IMR-90 (cell line): ENCODE results near the gene NXPH3. TPM values are rescaled to one million over a fixed set of nuclear protein-coding genes. Genes with fewer than 3 reads are reported as not detected.

Source experiments
- ATAC-seq: fragments of 200-7000 bp; cut with Tn5 transposase; 2 replicates; pipeline ENCODE4 v1.9.1; 2020; ENCODE audit warnings: low read depth, mild to moderate bottlenecking, moderate library complexity
- BruUV-seq: library from RNA; stranded (reverse); fragments of 400-500 nt; replicated peaks from 2 replicates; lab custom pipeline; 2021; lab: Mats Ljungman, UMichigan
- CTCF ChIA-PET: fragments of 300-600 bp; formaldehyde crosslinking; extraction: SDS; loops from one replicate; lab custom pipeline; 2021; ENCODE audit warnings: antibody characterized with exemption; lab: Yijun Ruan, JAX
- POLR2A ChIA-PET: fragments of 300-600 bp; sonication (Branson Sonifier 250); formaldehyde crosslinking; loops from one replicate; lab custom pipeline; 2022; ENCODE audit warnings: antibody characterized with exemption; ENCODE audit not compliant: unreplicated experiment; lab: Charles Lee
- DNase-seq: peaks from one replicate; pipeline ENCODE4 v3.0.0; 2013
- H2AFZ ChIP-seq: replicated peaks from 2 replicates; pipeline ENCODE3; 2013; ENCODE audit warnings: low read length, mild to moderate bottlenecking; ENCODE audit not compliant: poor library complexity
- H2AK5ac ChIP-seq: 2 replicates; pipeline ENCODE4 v1.6.1; 2013; ENCODE audit warnings: low read depth, low read length, inconsistent platforms
- H2AK9ac ChIP-seq: replicated peaks from 2 replicates; pipeline ENCODE3; 2013; ENCODE audit warnings: mild to moderate bottlenecking, low read depth, low read length, moderate library complexity; ENCODE audit not compliant: poor library complexity
- H2BK120ac ChIP-seq: 2 replicates; pipeline ENCODE4 v1.6.1; 2013; ENCODE audit warnings: low read depth, low read length, inconsistent platforms
- H2BK15ac ChIP-seq: 3 replicates; pipeline ENCODE4 v1.6.1; 2013; ENCODE audit warnings: low read depth, low read length, inconsistent platforms
- H2BK20ac ChIP-seq: 2 replicates; pipeline ENCODE4 v1.6.1; 2013; ENCODE audit warnings: low read depth, mild to moderate bottlenecking, inconsistent platforms, low read length, moderate library complexity
- H2BK5ac ChIP-seq: 2 replicates; pipeline ENCODE4 v1.6.1; 2013; ENCODE audit warnings: mild to moderate bottlenecking, low read depth, low read length, inconsistent platforms; ENCODE audit not compliant: poor library complexity, severe bottlenecking
- H3K14ac ChIP-seq: replicated peaks from 2 replicates; pipeline ENCODE4 v1.6.1; 2013; ENCODE audit warnings: low read depth, low read length, inconsistent platforms
- H3K18ac ChIP-seq: 2 replicates; pipeline ENCODE4 v1.6.1; 2013; ENCODE audit warnings: low read depth, low read length, control low read depth
- H3K23ac ChIP-seq: 2 replicates; pipeline ENCODE4 v1.6.1; 2013; ENCODE audit warnings: low read depth, low read length, inconsistent platforms
- H3K27ac ChIP-seq: 2 replicates; pipeline ENCODE4 v1.5.1; 2013; ENCODE audit warnings: mild to moderate bottlenecking, control low read depth, low read length; ENCODE audit not compliant: insufficient read depth
- H3K27me3 ChIP-seq: 2 replicates; pipeline ENCODE4 v1.6.1; 2013; ENCODE audit warnings: low read length; ENCODE audit not compliant: control insufficient read depth, insufficient read depth
- H3K36me3 ChIP-seq: 2 replicates; pipeline ENCODE4 v1.6.1; 2013; ENCODE audit warnings: low read length, mixed read lengths; ENCODE audit not compliant: control insufficient read depth, insufficient read depth
- H3K4ac ChIP-seq: 2 replicates; pipeline ENCODE4 v1.6.1; 2013; ENCODE audit warnings: low read depth, low read length, inconsistent platforms
- H3K4me1 ChIP-seq: 2 replicates; pipeline ENCODE4 v1.6.1; 2013; ENCODE audit warnings: low read length, mixed read lengths; ENCODE audit not compliant: control insufficient read depth, insufficient read depth
- H3K4me2 ChIP-seq: 2 replicates; pipeline ENCODE4 v1.6.1; 2013; ENCODE audit warnings: low read depth, mild to moderate bottlenecking, control low read depth, low read length, moderate library complexity
- H3K4me3 ChIP-seq: 2 replicates; pipeline ENCODE4 v1.5.1; 2013; ENCODE audit warnings: low read depth, mild to moderate bottlenecking, control low read depth, low read length, moderate library complexity; ENCODE audit not compliant: insufficient read depth
- H3K56ac ChIP-seq: 2 replicates; pipeline ENCODE4 v1.6.1; 2013; ENCODE audit warnings: low read length, inconsistent platforms; ENCODE audit not compliant: insufficient read depth; ENCODE audit errors: extremely low read depth
- H3K79me1 ChIP-seq, 2 experiments: 2 replicates each; pipeline ENCODE4 v1.6.1; 2013; ENCODE audit warnings: low read length in 2 of 2, inconsistent platforms in 1 of 2, low read depth in 1 of 2
- H3K9ac ChIP-seq: 2 replicates; pipeline ENCODE4 v1.6.1; 2013; ENCODE audit warnings: low read depth, low read length, control low read depth
- H3K9me1 ChIP-seq: 2 replicates; pipeline ENCODE4 v1.6.1; 2013; ENCODE audit warnings: low read length, inconsistent platforms; ENCODE audit not compliant: insufficient read depth
- H3K9me3 ChIP-seq: 2 replicates; pipeline ENCODE4 v1.6.1; 2013; ENCODE audit warnings: low read length; ENCODE audit not compliant: control insufficient read depth, insufficient read depth
- H4K20me1 ChIP-seq: 2 replicates; pipeline ENCODE4 v1.6.1; 2013; ENCODE audit warnings: low read length, inconsistent platforms; ENCODE audit not compliant: insufficient read depth
- H4K5ac ChIP-seq: 2 replicates; pipeline ENCODE4 v1.6.1; 2013; ENCODE audit warnings: mild to moderate bottlenecking, low read depth, low read length, control low read depth
- H4K8ac ChIP-seq, 2 experiments: 2 replicates each; pipeline ENCODE4 v1.6.1; 2013; ENCODE audit warnings: low read depth in 2 of 2, low read length in 2 of 2, control low read depth in 1 of 2, inconsistent platforms in 1 of 2
- H4K91ac ChIP-seq: 2 replicates; pipeline ENCODE4 v1.6.1; 2013; ENCODE audit warnings: low read depth, low read length, inconsistent platforms; ENCODE audit not compliant: insufficient read depth
- CEBPB ChIP-seq: IDR thresholded peaks from 2 replicates; pipeline ENCODE4 v1.6.1; 2012; ENCODE audit warnings: low read depth, low read length, improper control_type of control experiment
- WGBS, 2 experiments: methylation state at CpG; one replicate each; pipeline versions ENCODE4 v1.1.5 to v1.1.7; 2013; ENCODE audit warnings: missing lambda C conversion rate in 2 of 2; ENCODE audit not compliant: insufficient read length in 1 of 2; ENCODE audit errors: extremely low coverage in 2 of 2; 5-methylcytosine and 5-hydroxymethylcytosine counted together
- dilution Hi-C: fragments of 300-500 bp; cut with HindIII; formaldehyde crosslinking; loops from one replicate; pipeline ENCODE4 v1.14.3; 2018; ENCODE audit warnings: low sequenced_read_pairs; ENCODE audit not compliant: unreplicated experiment
- in situ Hi-C: fragments of 300-500 bp; cut with MboI; formaldehyde crosslinking; loops from 3 replicates; pipeline ENCODE4 v1.14.3; 2019; ENCODE audit warnings: low sequenced_read_pairs, inconsistent platforms, mixed read lengths
- intact Hi-C: fragments of 100-400 bp; cut with micrococcal nuclease; formaldehyde crosslinking; loops from 2 replicates; pipeline ENCODE4 v1.10.0; 2022
- polyA plus RNA-seq, 3 experiments: library from polyadenylated mRNA; depleted of rRNA; stranded (reverse); fragments of >200 nt; gene quantifications; 2 replicates each; pipeline ENCODE4 v1.2.3, GENCODE V29; 2012; ENCODE audit warnings: low replicate concordance in 1 of 3
- total RNA-seq: library from RNA; depleted of rRNA; stranded (reverse); fragments of >200 nt; gene quantifications from 2 replicates; pipeline ENCODE4 v1.2.3, GENCODE V29; 2012
- TF ChIP-seq, protein P1 (sequence below): fragments of 150-350 bp; IDR thresholded peaks from 2 replicates; pipeline ENCODE4 v1.6.1; 2016; ENCODE audit warnings: low read depth, mild to moderate bottlenecking, low read length, moderate library complexity, borderline replicate concordance

Gene NXPH3
- total and polyA plus RNA-seq, 2 of the 4 experiments (the other 2 are of a cell fraction), result 0.18 to 0.31 TPM

DNA sequence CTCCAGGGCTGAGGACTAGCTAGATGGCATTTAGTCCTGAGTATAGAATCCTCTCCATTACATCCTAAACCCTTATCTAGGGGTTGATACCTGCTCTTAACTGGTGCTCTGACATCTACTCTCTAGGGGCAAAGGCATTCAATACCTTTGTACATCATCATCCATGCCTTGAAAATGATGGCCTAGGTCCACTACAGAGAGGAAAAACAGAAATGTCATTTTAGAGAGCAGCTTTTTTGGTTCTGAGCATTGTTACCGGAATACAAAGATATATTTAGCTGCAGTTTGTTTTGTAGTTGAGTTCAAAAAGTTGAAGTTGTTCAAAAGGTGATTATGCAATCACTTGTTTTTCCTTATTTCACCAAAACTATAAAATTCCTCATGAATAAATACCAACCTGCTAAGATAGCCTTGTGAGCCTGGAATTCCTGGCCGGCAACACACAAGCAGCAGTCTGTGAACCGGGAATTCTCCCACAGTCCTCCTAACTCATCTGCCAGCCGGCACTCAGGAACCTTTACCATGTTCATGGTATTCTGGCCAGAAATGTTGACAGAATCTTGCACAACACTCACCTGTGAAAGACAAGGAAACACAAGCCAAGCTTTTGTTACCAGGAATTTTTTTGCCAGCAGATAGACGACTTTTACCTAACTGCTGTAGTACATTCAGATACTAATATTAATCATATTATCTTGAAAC is 35.4 kb downstream of the NXPH3 start:
- no peak overlapping the region for H2BK5ac ChIP-seq
- H2AK5ac ChIP-seq, result no peak overlapping the region
- ATAC-seq, result no peak
- no peak overlapping the region for H3K4ac ChIP-seq
- 0 out of 2 replicates have a peak, but pooled peaks cover 7% of the 10 kb centered on the region for H4K20me1 ChIP-seq
- dilution Hi-C loops (no loop called here), in situ Hi-C loops (no loop called here), intact Hi-C loops (no loop called here)
- ChIA-PET CTCF (no interaction called here), POLR2A (no interaction called here)
- no peak overlapping the region for H2BK15ac ChIP-seq
- peaks cover 6% of the 10 kb centered on the region for H3K9me1 ChIP-seq
- TF ChIP-seq CEBPB, result peak; percentile 81
- TF ChIP-seq, protein P1, sequence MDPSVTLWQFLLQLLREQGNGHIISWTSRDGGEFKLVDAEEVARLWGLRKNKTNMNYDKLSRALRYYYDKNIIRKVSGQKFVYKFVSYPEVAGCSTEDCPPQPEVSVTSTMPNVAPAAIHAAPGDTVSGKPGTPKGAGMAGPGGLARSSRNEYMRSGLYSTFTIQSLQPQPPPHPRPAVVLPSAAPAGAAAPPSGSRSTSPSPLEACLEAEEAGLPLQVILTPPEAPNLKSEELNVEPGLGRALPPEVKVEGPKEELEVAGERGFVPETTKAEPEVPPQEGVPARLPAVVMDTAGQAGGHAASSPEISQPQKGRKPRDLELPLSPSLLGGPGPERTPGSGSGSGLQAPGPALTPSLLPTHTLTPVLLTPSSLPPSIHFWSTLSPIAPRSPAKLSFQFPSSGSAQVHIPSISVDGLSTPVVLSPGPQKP, result no peak
- no peak overlapping the region for H2AK9ac ChIP-seq
- no peak overlapping the region for H3K27ac ChIP-seq
- H3K4me1 ChIP-seq, result no peaks in the 10 kb centered on the region
- H3K14ac ChIP-seq, result no peak overlapping the region
- no peak overlapping the region for H3K18ac ChIP-seq
- no peaks in the 10 kb centered on the region for H3K27me3 ChIP-seq
- H3K36me3 ChIP-seq, result peaks cover 21% of the 10 kb centered on the region
- H3K4me2 ChIP-seq, result no peak overlapping the region
- H3K79me1 ChIP-seq, result peaks cover 13 to 17% of the 10 kb centered on the region in 2 experiments
- no peak overlapping the region for H3K23ac ChIP-seq
- H3K56ac ChIP-seq, result no peak overlapping the region
- H2AFZ ChIP-seq, result no peak overlapping the region
- H3K4me3 ChIP-seq, result no peak overlapping the region
- no peak overlapping the region for H3K9ac ChIP-seq
- H2BK120ac ChIP-seq, result no peak overlapping the region
- WGBS, 2 experiments, result 100% methylated on average over 1 of the region's 5 CpGs; no CpG with 5 or more reads in 1 of the 2 experiments
- H4K91ac ChIP-seq, result no peak overlapping the region
- no TSS peak for BruUV-seq
- no peak for DNase-seq
- no peaks in the 10 kb centered on the region for H3K9me3 ChIP-seq
- H4K8ac ChIP-seq, result no peak overlapping the region
- H4K5ac ChIP-seq, result no peak overlapping the region
- H2BK20ac ChIP-seq, result no peak overlapping the region
